Astrocyte of the cerebellum (primary cell): ENCODE measurements around the gene SLCO3A1.

Experiments
- DNase-seq: peaks from one replicate; pipeline ENCODE4 v3.0.0-alpha.2; 2011; ENCODE audit warnings: low read depth
- H3K4me3 ChIP-seq: 2 replicates; pipeline ENCODE4 v1.5.1; 2011; ENCODE audit warnings: mild to moderate bottlenecking, low read depth, low read length, moderate library complexity
- in situ Hi-C: cut with HindIII; loops from 2 replicates; pipeline ENCODE4 v1.10.0; 2017; ENCODE audit warnings: low sequenced_read_pairs
- TF ChIP-seq, protein P1 (sequence below): IDR thresholded peaks from 2 replicates; pipeline ENCODE4 v1.5.1; 2012; ENCODE audit warnings: low read length, low read depth, moderate library complexity, mild to moderate bottlenecking; ENCODE audit errors: missing control alignments

SLCO3A1 gene

GRCh38 chr15:92151168-92151567 is 297.7 kb downstream of the SLCO3A1 start:
- no peak overlapping the region for H3K4me3 ChIP-seq
- DNase-seq, result no peak
- in situ Hi-C loops, result no loop called here
- TF ChIP-seq, protein P1, sequence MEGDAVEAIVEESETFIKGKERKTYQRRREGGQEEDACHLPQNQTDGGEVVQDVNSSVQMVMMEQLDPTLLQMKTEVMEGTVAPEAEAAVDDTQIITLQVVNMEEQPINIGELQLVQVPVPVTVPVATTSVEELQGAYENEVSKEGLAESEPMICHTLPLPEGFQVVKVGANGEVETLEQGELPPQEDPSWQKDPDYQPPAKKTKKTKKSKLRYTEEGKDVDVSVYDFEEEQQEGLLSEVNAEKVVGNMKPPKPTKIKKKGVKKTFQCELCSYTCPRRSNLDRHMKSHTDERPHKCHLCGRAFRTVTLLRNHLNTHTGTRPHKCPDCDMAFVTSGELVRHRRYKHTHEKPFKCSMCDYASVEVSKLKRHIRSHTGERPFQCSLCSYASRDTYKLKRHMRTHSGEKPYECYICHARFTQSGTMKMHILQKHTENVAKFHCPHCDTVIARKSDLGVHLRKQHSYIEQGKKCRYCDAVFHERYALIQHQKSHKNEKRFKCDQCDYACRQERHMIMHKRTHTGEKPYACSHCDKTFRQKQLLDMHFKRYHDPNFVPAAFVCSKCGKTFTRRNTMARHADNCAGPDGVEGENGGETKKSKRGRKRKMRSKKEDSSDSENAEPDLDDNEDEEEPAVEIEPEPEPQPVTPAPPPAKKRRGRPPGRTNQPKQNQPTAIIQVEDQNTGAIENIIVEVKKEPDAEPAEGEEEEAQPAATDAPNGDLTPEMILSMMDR, result no peak

GRCh38 chr15:92151741-92152140 is 298.2 kb downstream of the SLCO3A1 start:
- DNase-seq, result no peak
- in situ Hi-C loops, result no loop called here
- no peak overlapping the region for H3K4me3 ChIP-seq
- TF ChIP-seq, protein P1, result no peak

GRCh38 chr15:92152983-92153382 is 299.5 kb downstream of the SLCO3A1 start:
- in situ Hi-C loops, result no loop called here
- no peak overlapping the region for H3K4me3 ChIP-seq
- TF ChIP-seq, protein P1, result no peak
- DNase-seq, result no peak

DNA sequence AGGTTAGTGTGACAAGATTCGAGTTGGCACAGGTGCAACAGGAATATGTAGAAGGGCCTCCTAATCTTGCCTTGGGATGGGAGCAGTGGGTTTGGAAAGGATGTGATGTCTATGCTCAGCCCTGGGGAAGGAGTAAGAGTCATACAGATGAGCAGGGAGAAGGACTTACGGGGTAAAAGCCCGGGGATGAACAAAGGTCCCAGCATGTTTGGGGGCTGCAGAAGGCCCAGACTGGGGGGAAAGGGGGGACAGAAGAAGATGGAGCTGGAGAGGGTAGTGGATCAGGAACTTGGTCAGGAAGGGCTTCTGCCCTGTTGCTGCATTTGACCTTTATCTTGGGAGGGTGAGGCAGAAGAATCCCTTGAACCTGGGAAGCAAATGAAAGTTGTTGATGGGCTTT is 300.1 kb downstream of the SLCO3A1 start:
- no peak overlapping the region for H3K4me3 ChIP-seq
- TF ChIP-seq, protein P1, result no peak
- DNase-seq, result no peak
- in situ Hi-C loops, result no loop called here

DNA sequence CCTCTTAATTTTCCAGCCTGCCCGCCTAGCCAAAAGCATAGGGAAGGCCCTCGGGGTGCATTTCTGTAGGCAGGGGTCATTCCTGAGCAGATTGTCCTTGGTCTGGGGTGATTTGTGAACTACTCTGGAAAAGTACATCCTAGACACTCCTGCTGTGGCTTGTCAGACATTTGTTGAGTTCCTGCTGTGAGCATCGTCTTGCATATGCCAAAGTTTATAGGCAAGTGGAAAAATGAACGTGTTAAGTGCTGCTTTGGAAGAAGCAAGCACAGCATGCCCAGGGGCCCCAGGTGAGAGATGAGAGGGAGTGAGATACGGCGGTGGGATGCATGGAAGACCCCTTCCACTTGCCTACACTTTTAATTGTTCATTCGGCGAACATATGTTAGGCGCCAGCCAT is 302.4 kb downstream of the SLCO3A1 start:
- DNase-seq, result no peak
- no peak overlapping the region for H3K4me3 ChIP-seq
- in situ Hi-C loops, result no loop called here
- TF ChIP-seq, protein P1, result no peak

DNA sequence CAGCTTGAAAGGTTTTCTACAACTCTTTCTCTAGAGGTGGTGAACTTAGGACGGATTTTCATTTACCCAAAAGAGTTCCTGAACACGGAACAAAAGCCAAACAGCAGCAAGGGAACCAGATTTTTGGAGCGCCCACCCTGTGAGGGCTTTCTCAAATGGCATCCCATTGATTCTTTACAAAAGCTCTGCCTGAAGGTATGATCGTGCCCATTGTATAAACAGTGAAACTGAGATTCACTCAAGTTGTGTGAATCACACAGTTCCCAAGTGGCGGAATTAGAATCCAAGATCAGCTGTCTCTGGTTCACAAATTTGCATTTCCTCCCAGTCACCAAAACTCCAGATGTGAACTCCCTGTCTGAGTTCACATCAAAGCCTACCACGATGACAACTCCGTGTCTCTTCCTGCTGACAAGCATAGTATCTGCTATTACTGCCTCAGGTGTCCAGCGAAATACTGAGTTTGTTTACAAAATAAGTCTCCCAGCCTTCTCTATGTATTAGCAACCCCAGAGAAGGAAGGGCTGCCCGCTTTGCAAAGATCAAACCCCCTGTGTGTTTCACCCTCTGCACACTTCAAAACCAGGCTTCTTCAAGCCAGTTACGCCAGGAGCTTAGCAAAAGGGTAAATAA is 304.3 kb downstream of the SLCO3A1 start:
- in situ Hi-C loops, result no loop called here
- TF ChIP-seq, protein P1, result no peak
- no peak for DNase-seq
- no peak overlapping the region for H3K4me3 ChIP-seq
